ENCODE data around the gene DSCAML1. TPM values are rescaled to one million over a fixed set of nuclear protein-coding genes. Genes with fewer than 3 reads are reported as not detected.

Gene DSCAML1
- total RNA-seq, 1 donor from 2014 or later = 4.0 TPM

DNA sequence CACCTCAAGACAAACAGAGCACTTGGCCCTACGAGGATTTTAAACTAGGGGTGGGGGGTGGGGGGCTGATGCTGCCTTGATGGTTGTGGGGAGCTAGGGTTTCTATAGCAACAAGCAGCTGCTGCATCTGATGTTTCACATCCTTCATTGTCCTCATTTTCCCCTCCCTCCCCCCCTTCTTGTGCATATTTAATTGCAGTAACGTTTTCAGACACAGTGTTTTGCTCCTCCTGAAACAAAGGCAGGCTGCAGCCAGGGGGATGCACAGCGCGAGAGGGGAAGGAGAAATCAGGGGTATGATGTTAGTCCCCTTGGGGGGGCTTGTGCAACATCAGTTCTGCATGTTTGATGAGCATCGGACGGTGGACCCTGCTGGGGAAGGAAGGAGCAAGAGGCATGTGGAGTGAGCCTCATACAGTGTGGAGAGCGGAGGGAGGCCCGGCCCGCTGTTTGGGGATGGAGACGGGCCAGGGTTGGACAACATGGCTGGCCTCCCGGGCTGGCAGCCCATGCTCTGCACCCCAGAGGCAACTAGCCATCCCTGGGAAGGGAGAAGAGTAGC lies 261.1 kb downstream of the DSCAML1 start:
- H3K4me3 ChIP-seq (ENCODE audit: low read depth, low read length) = no peak overlapping the region
- no peak for DNase-seq (ENCODE audit: low read depth)
- TF ChIP-seq, protein P1, sequence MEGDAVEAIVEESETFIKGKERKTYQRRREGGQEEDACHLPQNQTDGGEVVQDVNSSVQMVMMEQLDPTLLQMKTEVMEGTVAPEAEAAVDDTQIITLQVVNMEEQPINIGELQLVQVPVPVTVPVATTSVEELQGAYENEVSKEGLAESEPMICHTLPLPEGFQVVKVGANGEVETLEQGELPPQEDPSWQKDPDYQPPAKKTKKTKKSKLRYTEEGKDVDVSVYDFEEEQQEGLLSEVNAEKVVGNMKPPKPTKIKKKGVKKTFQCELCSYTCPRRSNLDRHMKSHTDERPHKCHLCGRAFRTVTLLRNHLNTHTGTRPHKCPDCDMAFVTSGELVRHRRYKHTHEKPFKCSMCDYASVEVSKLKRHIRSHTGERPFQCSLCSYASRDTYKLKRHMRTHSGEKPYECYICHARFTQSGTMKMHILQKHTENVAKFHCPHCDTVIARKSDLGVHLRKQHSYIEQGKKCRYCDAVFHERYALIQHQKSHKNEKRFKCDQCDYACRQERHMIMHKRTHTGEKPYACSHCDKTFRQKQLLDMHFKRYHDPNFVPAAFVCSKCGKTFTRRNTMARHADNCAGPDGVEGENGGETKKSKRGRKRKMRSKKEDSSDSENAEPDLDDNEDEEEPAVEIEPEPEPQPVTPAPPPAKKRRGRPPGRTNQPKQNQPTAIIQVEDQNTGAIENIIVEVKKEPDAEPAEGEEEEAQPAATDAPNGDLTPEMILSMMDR (conservative IDR thresholded peaks at IDR 0.05; ENCODE audit: low read depth, low read length) = no peak

DNA sequence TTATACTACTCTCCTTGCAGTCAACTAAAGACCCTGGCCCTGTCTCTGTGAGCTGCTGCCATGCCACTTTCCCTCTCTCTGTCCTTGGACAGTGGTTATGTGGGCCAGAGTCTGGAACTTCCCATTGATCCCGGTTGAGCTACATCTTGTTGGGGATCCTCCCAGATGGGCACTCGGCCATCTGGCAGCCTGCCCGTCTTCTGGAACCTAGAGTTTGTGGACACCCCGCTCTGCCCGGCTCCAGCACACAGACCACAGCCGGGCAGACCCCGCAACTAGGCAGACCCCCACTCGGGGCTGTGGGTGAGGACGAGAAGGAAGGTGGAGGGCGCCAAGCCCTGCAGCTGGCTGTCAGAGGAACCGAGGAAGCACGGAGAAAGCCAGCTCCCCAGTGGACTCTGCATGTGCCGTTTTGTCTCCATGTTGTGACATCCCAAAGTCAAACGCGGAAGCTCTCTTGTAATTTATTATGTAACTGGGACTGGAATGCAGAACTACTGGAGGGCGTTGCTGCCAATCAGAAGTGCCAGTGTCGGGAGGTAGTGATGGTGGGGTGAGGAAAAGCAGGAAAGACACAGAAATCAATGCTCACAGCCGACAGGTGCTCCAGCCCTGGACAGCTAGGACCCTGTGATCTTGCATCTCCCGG lies 261.7 kb downstream of the DSCAML1 start:
- H3K4me3 ChIP-seq (ENCODE audit: low read depth, low read length) = peak overlapping the region; percentile 26
- DNase-seq (ENCODE audit: low read depth) = no peak
- TF ChIP-seq, protein P1 (conservative IDR thresholded peaks at IDR 0.05; ENCODE audit: low read depth, low read length) = no peak

DNA sequence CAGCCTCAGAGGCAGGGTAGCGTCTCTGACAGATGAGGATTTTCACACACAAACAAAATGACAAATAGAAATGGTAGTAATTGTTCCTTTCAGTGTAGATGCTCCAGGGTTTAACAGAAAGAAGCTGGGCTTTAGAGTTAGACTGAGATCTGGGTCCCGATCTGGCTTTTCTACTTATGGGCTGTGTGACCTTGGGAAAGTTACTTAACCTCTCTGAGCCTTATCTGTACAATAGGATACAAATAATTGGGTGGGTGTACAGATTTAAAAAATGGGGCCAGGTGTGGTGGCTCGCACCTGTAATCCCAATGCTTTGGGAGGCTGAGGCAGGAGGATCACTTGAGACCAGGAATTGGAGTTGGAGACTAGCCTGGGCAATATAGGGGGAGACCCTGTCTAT lies 264.4 kb downstream of the DSCAML1 start:
- TF ChIP-seq, protein P1 (conservative IDR thresholded peaks at IDR 0.05; ENCODE audit: low read depth, low read length) = no peak
- no peak for DNase-seq (ENCODE audit: low read depth)
- no peak overlapping the region for H3K4me3 ChIP-seq (ENCODE audit: low read depth, low read length)

DNA sequence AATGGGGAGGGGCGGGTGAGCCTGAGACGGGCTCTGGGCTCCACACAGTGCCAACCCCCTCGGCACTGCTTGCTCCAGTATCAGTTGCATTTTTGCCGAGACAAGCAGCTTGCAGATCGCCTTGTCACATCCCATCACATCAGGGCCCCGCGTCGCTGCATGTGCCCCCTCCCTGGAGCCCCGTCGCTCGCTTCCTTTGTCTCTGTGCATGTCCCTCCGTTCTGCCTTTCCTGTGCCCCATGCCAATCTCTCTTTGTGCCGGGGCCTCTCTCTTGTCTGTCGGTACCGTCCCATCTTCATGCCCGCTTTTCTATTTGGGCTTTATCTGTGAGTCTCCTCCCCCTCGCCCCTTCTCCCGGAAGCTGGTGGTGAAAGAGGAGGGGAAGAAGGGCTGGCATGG lies 267.2 kb downstream of the DSCAML1 start:
- DNase-seq (ENCODE audit: low read depth) = no peak
- TF ChIP-seq, protein P1 (conservative IDR thresholded peaks at IDR 0.05; ENCODE audit: low read depth, low read length) = no peak
- no peak overlapping the region for H3K4me3 ChIP-seq (ENCODE audit: low read depth, low read length)

DNA sequence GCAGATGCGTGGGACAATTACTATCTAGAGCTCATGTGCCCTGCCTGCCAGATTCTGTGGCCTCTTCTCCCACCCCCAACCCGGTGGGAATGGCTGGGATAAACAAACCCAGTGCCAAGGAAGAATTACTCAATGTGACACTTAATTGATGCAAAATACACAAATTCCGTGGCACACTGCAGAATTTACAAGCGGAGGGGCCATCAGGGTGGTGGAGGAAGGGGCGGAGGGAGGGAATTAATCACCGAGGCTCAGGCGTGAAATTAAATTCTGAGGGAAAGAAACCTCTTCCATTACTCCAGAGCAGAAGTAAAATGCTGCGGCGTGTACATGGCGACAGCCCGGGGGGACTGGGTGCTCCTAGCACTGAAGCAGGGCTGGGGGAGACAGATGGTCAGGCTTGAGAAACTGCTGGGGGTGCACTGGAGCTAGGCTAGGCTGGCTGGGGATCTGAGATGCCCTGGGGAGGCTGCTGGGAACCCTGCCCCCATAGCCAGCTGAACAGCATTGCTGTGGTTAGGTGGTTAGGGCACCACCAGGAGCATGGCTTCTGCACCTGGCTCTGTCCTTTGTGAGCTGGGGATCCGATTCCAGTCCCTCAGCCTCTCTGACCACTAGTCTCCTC lies 268.8 kb downstream of the DSCAML1 start:
- DNase-seq (ENCODE audit: low read depth) = no peak
- H3K4me3 ChIP-seq (ENCODE audit: low read depth, low read length) = no peak overlapping the region
- TF ChIP-seq, protein P1 (conservative IDR thresholded peaks at IDR 0.05; ENCODE audit: low read depth, low read length) = no peak

DNA sequence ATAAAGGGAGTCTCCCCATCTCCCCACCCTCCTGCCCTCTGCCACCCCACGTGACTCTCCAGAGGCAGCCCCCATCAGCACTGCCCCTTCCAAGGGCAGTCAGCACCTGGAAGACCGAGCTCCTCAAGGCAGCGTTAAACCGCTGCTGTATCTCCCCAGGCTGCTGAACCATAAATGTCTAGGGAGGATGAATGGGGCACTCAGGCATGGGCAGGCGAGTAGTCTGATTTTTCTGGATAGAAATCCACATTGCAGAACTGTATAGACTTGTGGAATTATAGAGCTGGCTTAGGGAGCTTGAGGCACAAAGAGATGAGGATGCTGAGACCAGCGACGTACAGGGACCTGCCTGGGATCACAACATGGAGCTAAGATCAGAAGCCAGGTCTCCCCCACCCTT lies 269.7 kb downstream of the DSCAML1 start:
- no peak overlapping the region for H3K4me3 ChIP-seq (ENCODE audit: low read depth, low read length)
- no peak for DNase-seq (ENCODE audit: low read depth)
- TF ChIP-seq, protein P1 (conservative IDR thresholded peaks at IDR 0.05; ENCODE audit: low read depth, low read length) = no peak
